ENCODE measurements around the gene CD300H.

CD300H gene

DNA sequence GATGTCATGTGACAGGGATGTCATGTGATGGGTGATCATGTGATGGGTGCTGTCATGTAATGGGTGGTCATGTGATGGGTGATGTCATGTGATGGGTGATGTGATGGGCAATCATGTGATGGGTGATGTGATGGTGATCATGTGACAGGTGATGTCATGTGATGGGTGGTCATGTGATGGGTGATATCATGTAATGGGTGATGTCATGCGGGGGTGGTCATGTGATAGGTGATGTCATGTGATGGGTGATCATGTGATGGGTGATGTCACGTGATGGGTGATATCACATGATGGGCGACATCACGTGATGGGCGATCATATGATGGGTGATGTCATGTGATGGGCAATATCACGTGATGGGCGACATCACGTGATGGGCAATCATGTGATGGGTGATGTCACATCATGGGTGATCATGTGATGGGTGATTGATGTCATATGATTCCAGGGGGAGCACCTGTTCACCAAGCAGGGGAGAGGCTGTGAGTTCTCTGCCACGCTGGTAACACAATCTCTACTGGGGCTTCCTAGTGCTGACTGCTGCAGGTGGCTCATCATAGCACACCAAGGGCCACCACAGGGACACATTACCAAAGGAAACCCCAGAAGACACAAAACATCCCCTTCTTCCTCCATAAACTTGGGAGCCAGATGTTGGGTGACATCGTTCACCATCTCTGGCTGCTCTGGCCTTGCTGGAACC lies 52.5 kb downstream of the CD300H start (continued):
- TF ChIP-seq, protein P1, sequence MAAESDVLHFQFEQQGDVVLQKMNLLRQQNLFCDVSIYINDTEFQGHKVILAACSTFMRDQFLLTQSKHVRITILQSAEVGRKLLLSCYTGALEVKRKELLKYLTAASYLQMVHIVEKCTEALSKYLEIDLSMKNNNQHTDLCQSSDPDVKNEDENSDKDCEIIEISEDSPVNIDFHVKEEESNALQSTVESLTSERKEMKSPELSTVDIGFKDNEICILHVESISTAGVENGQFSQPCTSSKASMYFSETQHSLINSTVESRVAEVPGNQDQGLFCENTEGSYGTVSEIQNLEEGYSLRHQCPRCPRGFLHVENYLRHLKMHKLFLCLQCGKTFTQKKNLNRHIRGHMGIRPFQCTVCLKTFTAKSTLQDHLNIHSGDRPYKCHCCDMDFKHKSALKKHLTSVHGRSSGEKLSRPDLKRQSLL (tag by site-specific recombination; IDR thresholded peaks at IDR 0.05): 0 out of 2 replicates have a peak, but pooled peaks have one; percentile 8
- TF ChIP-seq, protein P2, sequence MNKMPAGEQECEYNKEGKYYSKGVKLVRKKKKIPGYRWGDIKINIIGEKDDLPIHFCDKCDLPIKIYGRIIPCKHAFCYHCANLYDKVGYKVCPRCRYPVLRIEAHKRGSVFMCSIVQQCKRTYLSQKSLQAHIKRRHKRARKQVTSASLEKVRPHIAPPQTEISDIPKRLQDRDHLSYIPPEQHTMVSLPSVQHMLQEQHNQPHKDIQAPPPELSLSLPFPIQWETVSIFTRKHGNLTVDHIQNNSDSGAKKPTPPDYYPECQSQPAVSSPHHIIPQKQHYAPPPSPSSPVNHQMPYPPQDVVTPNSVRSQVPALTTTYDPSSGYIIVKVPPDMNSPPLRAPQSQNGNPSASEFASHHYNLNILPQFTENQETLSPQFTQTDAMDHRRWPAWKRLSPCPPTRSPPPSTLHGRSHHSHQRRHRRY (tag by site-specific recombination; IDR thresholded peaks at IDR 0.05): no peak
- TF ChIP-seq BCL11B (tag by site-specific recombination; IDR thresholded peaks at IDR 0.05; ENCODE audit: low read depth) (0 out of 2 replicates have a peak, but pooled peaks have one; percentile 34), ZEB2 (tag by site-specific recombination; IDR thresholded peaks at IDR 0.05) (peak; percentile 21; the same call in 1 of the 2 replicates), ZFP37 (tag by site-specific recombination; IDR thresholded peaks at IDR 0.05) (peak; percentile 92; the same call in 1 of the 2 replicates), MEIS1 (CRISPR knock-in tag; IDR thresholded peaks at IDR 0.05; ENCODE audit: borderline replicate concordance) (no peak), ZBTB17 (tag by site-specific recombination; IDR thresholded peaks at IDR 0.05) (peak; percentile 19; the same call in 1 of the 2 replicates), PRDM1 (tag by site-specific recombination; IDR thresholded peaks at IDR 0.05) (0 out of 2 replicates have a peak, but pooled peaks have one; percentile 3), ZNF423 (tag by site-specific recombination; IDR thresholded peaks at IDR 0.05) (no peak), ZNF24 (tag by site-specific recombination; IDR thresholded peaks at IDR 0.05) (peak; percentile 44), ZSCAN23 (tag by site-specific recombination; IDR thresholded peaks at IDR 0.05) (peak; percentile 66), ZXDB (tag by site-specific recombination; IDR thresholded peaks at IDR 0.05) (peak; percentile 21; the same call in 1 of the 2 replicates), ZNF501 (tag by site-specific recombination; IDR thresholded peaks at IDR 0.05) (0 out of 2 replicates have a peak, but pooled peaks have one; percentile 35), KLF9 (tag by site-specific recombination; IDR thresholded peaks at IDR 0.05; ENCODE audit: low read depth) (peak; percentile 6; the same call in 1 of the 2 replicates), ZNF37A (tag by site-specific recombination; IDR thresholded peaks at IDR 0.05) (no peak)
- TF ChIP-seq, protein P3, sequence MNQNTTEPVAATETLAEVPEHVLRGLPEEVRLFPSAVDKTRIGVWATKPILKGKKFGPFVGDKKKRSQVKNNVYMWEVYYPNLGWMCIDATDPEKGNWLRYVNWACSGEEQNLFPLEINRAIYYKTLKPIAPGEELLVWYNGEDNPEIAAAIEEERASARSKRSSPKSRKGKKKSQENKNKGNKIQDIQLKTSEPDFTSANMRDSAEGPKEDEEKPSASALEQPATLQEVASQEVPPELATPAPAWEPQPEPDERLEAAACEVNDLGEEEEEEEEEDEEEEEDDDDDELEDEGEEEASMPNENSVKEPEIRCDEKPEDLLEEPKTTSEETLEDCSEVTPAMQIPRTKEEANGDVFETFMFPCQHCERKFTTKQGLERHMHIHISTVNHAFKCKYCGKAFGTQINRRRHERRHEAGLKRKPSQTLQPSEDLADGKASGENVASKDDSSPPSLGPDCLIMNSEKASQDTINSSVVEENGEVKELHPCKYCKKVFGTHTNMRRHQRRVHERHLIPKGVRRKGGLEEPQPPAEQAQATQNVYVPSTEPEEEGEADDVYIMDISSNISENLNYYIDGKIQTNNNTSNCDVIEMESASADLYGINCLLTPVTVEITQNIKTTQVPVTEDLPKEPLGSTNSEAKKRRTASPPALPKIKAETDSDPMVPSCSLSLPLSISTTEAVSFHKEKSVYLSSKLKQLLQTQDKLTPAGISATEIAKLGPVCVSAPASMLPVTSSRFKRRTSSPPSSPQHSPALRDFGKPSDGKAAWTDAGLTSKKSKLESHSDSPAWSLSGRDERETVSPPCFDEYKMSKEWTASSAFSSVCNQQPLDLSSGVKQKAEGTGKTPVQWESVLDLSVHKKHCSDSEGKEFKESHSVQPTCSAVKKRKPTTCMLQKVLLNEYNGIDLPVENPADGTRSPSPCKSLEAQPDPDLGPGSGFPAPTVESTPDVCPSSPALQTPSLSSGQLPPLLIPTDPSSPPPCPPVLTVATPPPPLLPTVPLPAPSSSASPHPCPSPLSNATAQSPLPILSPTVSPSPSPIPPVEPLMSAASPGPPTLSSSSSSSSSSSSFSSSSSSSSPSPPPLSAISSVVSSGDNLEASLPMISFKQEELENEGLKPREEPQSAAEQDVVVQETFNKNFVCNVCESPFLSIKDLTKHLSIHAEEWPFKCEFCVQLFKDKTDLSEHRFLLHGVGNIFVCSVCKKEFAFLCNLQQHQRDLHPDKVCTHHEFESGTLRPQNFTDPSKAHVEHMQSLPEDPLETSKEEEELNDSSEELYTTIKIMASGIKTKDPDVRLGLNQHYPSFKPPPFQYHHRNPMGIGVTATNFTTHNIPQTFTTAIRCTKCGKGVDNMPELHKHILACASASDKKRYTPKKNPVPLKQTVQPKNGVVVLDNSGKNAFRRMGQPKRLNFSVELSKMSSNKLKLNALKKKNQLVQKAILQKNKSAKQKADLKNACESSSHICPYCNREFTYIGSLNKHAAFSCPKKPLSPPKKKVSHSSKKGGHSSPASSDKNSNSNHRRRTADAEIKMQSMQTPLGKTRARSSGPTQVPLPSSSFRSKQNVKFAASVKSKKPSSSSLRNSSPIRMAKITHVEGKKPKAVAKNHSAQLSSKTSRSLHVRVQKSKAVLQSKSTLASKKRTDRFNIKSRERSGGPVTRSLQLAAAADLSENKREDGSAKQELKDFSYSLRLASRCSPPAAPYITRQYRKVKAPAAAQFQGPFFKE (tag by site-specific recombination; IDR thresholded peaks at IDR 0.05; ENCODE audit: borderline replicate concordance): no peak; the same call in 1 of the 2 replicates
- TF ChIP-seq, protein P4, sequence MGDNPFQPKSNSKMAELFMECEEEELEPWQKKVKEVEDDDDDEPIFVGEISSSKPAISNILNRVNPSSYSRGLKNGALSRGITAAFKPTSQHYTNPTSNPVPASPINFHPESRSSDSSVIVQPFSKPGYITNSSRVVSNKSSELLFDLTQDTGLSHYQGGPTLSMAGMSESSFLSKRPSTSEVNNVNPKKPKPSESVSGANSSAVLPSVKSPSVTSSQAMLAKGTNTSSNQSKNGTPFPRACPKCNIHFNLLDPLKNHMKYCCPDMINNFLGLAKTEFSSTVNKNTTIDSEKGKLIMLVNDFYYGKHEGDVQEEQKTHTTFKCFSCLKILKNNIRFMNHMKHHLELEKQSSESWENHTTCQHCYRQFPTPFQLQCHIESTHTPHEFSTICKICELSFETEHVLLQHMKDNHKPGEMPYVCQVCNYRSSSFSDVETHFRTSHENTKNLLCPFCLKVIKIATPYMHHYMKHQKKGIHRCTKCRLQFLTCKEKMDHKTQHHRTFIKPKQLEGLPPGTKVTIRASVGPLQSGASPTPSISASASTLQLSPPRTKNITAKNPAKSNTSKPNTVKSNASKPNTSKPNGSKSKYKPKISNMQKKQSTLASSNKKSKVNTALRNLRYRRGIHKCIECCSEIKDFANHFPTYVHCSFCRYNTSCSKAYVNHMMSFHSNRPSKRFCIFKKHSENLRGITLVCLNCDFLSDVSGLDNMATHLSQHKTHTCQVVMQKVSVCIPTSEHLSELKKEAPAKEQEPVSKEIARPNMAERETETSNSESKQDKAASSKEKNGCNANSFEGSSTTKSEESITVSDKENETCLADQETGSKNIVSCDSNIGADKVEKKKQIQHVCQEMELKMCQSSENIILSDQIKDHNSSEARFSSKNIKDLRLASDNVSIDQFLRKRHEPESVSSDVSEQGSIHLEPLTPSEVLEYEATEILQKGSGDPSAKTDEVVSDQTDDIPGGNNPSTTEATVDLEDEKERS (tag by site-specific recombination; IDR thresholded peaks at IDR 0.05): peak; percentile 77
- TF ChIP-seq, protein P5, sequence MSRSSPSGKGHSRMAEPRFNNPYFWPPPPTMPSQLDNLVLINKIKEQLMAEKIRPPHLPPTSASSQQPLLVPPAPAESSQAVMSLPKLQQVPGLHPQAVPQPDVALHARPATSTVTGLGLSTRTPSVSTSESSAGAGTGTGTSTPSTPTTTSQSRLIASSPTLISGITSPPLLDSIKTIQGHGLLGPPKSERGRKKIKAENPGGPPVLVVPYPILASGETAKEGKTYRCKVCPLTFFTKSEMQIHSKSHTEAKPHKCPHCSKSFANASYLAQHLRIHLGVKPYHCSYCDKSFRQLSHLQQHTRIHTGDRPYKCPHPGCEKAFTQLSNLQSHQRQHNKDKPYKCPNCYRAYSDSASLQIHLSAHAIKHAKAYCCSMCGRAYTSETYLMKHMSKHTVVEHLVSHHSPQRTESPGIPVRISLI (tag by site-specific recombination; IDR thresholded peaks at IDR 0.05): peak; percentile 64
- TF ChIP-seq, protein P6, sequence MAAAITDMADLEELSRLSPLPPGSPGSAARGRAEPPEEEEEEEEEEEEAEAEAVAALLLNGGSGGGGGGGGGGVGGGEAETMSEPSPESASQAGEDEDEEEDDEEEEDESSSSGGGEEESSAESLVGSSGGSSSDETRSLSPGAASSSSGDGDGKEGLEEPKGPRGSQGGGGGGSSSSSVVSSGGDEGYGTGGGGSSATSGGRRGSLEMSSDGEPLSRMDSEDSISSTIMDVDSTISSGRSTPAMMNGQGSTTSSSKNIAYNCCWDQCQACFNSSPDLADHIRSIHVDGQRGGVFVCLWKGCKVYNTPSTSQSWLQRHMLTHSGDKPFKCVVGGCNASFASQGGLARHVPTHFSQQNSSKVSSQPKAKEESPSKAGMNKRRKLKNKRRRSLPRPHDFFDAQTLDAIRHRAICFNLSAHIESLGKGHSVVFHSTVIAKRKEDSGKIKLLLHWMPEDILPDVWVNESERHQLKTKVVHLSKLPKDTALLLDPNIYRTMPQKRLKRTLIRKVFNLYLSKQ (tag by site-specific recombination; IDR thresholded peaks at IDR 0.05; ENCODE audit: borderline replicate concordance): peak; percentile 35; the same call in 1 of the 2 replicates
- TF ChIP-seq, protein P7, sequence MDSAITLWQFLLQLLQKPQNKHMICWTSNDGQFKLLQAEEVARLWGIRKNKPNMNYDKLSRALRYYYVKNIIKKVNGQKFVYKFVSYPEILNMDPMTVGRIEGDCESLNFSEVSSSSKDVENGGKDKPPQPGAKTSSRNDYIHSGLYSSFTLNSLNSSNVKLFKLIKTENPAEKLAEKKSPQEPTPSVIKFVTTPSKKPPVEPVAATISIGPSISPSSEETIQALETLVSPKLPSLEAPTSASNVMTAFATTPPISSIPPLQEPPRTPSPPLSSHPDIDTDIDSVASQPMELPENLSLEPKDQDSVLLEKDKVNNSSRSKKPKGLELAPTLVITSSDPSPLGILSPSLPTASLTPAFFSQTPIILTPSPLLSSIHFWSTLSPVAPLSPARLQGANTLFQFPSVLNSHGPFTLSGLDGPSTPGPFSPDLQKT (IDR thresholded peaks at IDR 0.05; ENCODE audit: borderline replicate concordance, low read depth, low read length): no peak
- TF ChIP-seq, protein P8, sequence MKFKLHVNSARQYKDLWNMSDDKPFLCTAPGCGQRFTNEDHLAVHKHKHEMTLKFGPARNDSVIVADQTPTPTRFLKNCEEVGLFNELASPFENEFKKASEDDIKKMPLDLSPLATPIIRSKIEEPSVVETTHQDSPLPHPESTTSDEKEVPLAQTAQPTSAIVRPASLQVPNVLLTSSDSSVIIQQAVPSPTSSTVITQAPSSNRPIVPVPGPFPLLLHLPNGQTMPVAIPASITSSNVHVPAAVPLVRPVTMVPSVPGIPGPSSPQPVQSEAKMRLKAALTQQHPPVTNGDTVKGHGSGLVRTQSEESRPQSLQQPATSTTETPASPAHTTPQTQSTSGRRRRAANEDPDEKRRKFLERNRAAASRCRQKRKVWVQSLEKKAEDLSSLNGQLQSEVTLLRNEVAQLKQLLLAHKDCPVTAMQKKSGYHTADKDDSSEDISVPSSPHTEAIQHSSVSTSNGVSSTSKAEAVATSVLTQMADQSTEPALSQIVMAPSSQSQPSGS (tag by site-specific recombination; IDR thresholded peaks at IDR 0.05; ENCODE audit: low read depth): peak; percentile 97
